ENCODE measurements around the gene PCYT2. TPM values are rescaled to one million over a fixed set of nuclear protein-coding genes. Genes with fewer than 3 reads are reported as not detected.

Gene PCYT2
- total RNA-seq, 1 experiment from 2014 or later, result 31.4 TPM

DNA sequence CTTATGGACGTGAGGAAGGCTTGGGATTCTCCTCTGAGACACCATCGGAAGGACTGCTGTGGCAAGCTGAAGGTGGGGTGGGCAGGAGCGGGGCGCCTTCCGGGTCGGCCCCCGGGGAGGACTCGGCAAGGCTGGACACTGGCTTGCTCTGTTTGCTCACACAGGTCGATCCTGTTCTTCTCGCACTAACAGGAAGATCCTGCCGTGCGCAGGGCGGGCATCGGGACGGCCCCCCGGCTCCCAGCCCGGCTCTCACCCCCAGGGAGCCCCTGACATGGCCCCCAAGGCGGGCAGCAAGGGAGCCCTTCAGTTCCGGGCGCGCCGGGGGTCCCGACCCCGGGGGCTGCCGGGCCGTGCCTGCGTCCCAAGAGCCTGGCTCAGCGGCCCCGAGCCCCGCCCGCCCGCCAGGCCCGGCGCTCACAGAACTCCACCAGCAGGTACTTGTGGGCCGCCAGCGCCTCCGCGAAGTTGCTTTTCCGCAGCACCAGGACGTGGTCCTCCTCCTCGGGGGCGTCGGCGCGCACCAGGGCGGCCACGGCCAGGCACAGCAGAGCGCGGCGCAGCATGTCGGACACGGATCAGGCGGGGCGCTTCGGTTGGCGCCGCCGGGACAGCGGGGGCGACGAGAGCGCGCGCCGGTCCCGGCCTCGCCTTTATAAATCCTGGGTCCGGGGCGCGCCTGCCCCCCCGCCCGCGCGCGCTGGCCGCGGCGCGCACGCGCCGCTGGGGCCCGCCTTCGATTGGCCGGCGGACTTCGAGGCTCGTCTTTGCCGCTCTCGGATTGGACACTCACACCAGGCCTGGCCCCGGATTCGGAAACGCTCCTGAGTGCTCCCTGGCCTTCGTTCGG lies 51.1 kb downstream of the PCYT2 start, which contains the start of gene P4HB (continued):
- TF ChIP-seq NFE2L1 (CRISPR knock-in tag; IDR thresholded peaks at IDR 0.05) (no peak), NFATC4 (CRISPR knock-in tag; IDR thresholded peaks at IDR 0.05) (no peak), JUN (CRISPR knock-in tag; IDR thresholded peaks at IDR 0.05) (no peak), GABPB1 (CRISPR knock-in tag; IDR thresholded peaks at IDR 0.05) (no peak), NR2C2 (CRISPR knock-in tag; IDR thresholded peaks at IDR 0.05) (no peak), ETV6 (CRISPR knock-in tag; IDR thresholded peaks at IDR 0.05) (0 out of 2 replicates have a peak, but pooled peaks have one; percentile 63), ESRRA (CRISPR knock-in tag; IDR thresholded peaks at IDR 0.05; ENCODE audit: borderline replicate concordance) (0 out of 2 replicates have a peak, but pooled peaks have one; percentile 60), CREB1 (CRISPR knock-in tag; IDR thresholded peaks at IDR 0.05) (no peak), ZNF671 (CRISPR knock-in tag; IDR thresholded peaks at IDR 0.05) (no peak), ZNF219 (CRISPR knock-in tag; IDR thresholded peaks at IDR 0.05; ENCODE audit: borderline replicate concordance) (no peak), ATF1 (CRISPR knock-in tag; IDR thresholded peaks at IDR 0.05) (no peak), NR3C1 (CRISPR knock-in tag; conservative IDR thresholded peaks at IDR 0.05; ENCODE audit: low read depth) (no peak), MYBL2 (CRISPR knock-in tag; IDR thresholded peaks at IDR 0.05) (peak; percentile 38; the same call in 1 of the 2 replicates), KAT7 (CRISPR knock-in tag; IDR thresholded peaks at IDR 0.05; ENCODE audit: borderline replicate concordance) (peak; percentile 55; the same call in 1 of the 2 replicates), SMAD4 (CRISPR knock-in tag; IDR thresholded peaks at IDR 0.05) (no peak), TCF7 (CRISPR knock-in tag; IDR thresholded peaks at IDR 0.05; ENCODE audit: low read depth) (no peak), HMGA2 (CRISPR knock-in tag; IDR thresholded peaks at IDR 0.05) (no peak), RELA (CRISPR knock-in tag; IDR thresholded peaks at IDR 0.05; ENCODE audit: borderline replicate concordance) (no peak), PRRX2 (CRISPR knock-in tag; IDR thresholded peaks at IDR 0.05) (no peak), OVOL2 (CRISPR knock-in tag; IDR thresholded peaks at IDR 0.05; ENCODE audit: borderline replicate concordance) (no peak; the same call in 1 of the 2 replicates), ZNF425 (CRISPR knock-in tag; conservative IDR thresholded peaks at IDR 0.05) (no peak), SMAD3 (CRISPR knock-in tag; IDR thresholded peaks at IDR 0.05; ENCODE audit: borderline replicate concordance) (peak; percentile 7; the same call in 1 of the 2 replicates), MLX (CRISPR knock-in tag; IDR thresholded peaks at IDR 0.05) (no peak), RORB (CRISPR knock-in tag; IDR thresholded peaks at IDR 0.05) (peak; percentile 61; the same call in 1 of the 2 replicates), SP1 (CRISPR knock-in tag; conservative IDR thresholded peaks at IDR 0.05) (no peak), ZNF263 (CRISPR knock-in tag; IDR thresholded peaks at IDR 0.05; ENCODE audit: low read depth) (no peak; the same call in 1 of the 2 replicates)
- TF ChIP-seq, protein P1, sequence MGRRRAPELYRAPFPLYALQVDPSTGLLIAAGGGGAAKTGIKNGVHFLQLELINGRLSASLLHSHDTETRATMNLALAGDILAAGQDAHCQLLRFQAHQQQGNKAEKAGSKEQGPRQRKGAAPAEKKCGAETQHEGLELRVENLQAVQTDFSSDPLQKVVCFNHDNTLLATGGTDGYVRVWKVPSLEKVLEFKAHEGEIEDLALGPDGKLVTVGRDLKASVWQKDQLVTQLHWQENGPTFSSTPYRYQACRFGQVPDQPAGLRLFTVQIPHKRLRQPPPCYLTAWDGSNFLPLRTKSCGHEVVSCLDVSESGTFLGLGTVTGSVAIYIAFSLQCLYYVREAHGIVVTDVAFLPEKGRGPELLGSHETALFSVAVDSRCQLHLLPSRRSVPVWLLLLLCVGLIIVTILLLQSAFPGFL (CRISPR knock-in tag; IDR thresholded peaks at IDR 0.05; ENCODE audit: borderline replicate concordance), result no peak
- TF ChIP-seq, protein P2, sequence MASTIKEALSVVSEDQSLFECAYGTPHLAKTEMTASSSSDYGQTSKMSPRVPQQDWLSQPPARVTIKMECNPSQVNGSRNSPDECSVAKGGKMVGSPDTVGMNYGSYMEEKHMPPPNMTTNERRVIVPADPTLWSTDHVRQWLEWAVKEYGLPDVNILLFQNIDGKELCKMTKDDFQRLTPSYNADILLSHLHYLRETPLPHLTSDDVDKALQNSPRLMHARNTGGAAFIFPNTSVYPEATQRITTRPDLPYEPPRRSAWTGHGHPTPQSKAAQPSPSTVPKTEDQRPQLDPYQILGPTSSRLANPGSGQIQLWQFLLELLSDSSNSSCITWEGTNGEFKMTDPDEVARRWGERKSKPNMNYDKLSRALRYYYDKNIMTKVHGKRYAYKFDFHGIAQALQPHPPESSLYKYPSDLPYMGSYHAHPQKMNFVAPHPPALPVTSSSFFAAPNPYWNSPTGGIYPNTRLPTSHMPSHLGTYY (CRISPR knock-in tag; IDR thresholded peaks at IDR 0.05), result no peak
- TF ChIP-seq, protein P3, sequence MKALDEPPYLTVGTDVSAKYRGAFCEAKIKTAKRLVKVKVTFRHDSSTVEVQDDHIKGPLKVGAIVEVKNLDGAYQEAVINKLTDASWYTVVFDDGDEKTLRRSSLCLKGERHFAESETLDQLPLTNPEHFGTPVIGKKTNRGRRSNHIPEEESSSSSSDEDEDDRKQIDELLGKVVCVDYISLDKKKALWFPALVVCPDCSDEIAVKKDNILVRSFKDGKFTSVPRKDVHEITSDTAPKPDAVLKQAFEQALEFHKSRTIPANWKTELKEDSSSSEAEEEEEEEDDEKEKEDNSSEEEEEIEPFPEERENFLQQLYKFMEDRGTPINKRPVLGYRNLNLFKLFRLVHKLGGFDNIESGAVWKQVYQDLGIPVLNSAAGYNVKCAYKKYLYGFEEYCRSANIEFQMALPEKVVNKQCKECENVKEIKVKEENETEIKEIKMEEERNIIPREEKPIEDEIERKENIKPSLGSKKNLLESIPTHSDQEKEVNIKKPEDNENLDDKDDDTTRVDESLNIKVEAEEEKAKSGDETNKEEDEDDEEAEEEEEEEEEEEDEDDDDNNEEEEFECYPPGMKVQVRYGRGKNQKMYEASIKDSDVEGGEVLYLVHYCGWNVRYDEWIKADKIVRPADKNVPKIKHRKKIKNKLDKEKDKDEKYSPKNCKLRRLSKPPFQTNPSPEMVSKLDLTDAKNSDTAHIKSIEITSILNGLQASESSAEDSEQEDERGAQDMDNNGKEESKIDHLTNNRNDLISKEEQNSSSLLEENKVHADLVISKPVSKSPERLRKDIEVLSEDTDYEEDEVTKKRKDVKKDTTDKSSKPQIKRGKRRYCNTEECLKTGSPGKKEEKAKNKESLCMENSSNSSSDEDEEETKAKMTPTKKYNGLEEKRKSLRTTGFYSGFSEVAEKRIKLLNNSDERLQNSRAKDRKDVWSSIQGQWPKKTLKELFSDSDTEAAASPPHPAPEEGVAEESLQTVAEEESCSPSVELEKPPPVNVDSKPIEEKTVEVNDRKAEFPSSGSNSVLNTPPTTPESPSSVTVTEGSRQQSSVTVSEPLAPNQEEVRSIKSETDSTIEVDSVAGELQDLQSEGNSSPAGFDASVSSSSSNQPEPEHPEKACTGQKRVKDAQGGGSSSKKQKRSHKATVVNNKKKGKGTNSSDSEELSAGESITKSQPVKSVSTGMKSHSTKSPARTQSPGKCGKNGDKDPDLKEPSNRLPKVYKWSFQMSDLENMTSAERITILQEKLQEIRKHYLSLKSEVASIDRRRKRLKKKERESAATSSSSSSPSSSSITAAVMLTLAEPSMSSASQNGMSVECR (CRISPR knock-in tag; IDR thresholded peaks at IDR 0.05; ENCODE audit: borderline replicate concordance), result peak; percentile 77
- TF ChIP-seq, protein P4, sequence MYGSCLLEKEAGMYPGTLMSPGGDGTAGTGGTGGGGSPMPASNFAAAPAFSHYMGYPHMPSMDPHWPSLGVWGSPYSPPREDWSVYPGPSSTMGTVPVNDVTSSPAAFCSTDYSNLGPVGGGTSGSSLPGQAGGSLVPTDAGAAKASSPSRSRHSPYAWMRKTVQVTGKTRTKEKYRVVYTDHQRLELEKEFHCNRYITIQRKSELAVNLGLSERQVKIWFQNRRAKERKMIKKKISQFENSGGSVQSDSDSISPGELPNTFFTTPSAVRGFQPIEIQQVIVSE (CRISPR knock-in tag; IDR thresholded peaks at IDR 0.05; ENCODE audit: borderline replicate concordance), result no peak
